Activated CD4-positive, CD25-positive, alpha-beta regulatory T cell treated with anti-CD3 and anti-CD28 coated beads, Interleukin-2, amount 50 U/mL, for 16 hours (primary cell): ENCODE data around the gene TLCD3A.
"Not testable (repeated sequence)": the region's sequence is repeated elsewhere in the genome, so short reads cannot be mapped to it uniquely, and the experiment has no call there.

Source experiments
- DNase-seq: peaks from one replicate; pipeline ENCODE4 v3.0.0-alpha.2; 2020; ENCODE audit warnings: low read depth, low spot score

TLCD3A gene

DNA sequence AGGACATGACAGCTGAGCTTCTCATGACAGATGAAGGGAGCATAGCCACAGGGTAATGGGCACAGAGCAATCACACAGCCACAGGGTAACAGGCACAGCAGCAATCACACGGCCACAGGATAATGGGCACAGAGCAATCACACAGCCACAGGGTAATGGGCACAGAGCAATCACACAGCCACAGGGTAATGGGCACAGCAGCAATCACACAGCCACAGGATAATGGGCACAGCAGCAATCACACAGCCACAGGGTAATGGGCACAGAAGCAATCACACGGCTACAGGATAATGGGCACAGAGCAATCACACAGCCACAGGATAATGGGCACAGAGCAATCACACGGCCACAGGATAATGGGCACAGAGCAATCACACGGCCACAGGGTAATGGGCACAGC is 16.2 kb downstream of the TLCD3A start:
- not testable (repeated sequence) for DNase-seq

DNA sequence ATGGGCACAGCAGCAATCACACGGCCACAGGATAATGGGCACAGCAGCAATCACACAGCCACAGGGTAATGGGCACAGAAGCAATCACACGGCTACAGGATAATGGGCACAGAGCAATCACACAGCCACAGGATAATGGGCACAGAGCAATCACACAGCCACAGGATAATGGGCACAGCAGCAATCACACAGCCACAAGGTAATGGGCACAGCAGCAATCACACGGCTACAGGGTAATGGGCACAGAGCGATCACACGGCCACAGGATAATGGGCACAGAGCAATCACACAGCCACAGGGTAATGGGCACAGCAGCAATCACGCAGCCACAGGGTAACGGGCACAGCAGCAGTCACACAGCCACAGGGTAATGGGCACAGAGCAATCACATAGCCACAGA is 17.0 kb downstream of the TLCD3A start:
- DNase-seq = not testable (repeated sequence)

DNA sequence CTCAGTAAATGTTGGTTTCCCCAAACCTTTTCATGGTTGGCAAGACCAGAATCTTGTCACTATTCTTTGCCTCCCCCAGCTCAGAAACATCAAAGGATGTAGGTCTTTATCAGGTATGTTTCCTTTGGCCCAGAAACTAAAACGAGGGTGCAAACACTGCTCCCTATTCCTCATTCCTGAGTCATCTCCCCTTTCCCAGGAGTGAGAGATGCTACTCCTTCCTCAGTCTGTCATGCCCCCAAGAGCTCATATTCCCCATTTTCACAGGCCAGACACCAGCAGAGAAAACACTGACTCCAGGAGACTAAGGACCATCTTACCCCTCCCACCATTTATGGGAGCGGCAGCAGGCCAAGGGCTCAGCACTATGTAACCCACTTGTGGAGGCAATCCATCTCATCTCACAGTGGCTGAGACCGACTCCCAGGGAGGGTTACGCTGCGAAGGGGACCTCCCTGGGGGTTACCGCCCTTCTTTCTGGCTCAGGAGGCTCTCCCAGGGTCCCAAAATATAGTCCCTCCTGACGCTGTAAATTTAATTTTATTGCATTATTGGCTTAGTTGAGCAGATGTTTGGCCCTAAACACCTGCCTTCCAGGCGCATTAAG is 18.1 kb downstream of the TLCD3A start:
- no peak for DNase-seq

DNA sequence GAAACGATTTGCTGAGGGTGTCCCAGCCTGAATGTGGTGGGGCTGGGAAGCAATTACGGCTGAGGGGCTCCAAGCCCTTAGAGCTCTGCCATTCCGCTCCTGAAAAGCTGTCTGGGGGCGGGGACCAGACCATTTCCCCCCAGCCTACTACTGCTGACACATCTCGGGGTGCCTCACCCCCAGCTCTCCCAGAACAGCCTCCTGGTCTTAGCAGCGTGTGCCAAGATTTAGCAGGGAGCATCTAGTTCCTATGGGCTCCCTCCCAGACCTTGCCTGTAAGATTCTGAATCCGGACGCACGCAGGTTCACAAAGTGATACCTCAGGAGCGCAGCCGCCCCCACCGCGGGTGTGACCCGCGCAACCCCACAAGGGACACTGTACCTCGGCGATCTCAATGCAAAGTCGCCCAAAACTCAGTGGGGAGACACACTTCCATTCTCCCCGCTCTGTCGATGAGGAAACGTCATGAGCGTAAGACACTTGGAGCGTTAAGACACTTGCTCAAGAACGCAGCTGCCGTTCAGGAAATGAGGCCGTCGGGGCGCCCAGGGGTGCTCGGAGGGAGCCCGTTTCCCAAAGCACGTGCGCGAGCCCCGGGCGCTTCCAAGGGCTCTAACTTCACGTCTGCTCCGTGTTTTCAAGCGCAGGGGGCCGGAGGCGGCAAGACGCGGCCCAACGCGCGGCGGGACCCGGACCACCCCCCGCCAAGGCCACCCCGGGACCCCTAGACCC is 19.0 kb downstream of the TLCD3A start:
- peak; percentile 10 for DNase-seq

DNA sequence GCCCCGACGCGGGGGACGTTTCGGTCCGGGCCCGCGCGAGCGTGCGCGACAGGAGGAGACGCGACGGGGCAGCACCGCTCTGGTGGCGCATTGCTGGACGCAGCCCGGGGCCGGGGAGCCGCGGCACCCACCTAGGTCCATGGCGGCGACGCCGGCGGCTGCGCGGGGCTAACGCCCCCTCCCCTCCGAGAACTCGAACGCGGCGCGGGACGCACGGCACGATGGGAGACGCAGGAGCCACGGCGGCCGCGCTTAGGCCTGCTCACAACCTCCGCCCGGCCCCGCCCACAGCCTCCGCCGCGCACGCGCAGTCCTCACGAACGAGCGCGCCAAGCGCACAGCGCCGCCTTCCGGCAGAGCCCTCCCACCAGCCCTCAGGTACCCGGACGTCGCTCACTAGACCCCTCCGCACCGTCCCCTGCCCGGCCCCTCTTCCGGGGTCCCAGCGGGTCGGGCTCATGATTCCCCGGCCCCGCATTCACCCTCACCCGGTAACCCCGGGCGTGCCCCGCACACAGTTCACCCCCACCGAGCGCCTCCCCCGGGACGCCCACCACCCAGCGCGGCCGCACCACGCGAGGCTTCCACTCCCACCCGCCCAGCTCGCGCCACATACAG is 19.7 kb downstream of the TLCD3A start, which contains the start of gene GEMIN4:
Gene GEMIN4, minus strand, starts transcription at position 263 of the 618 bp plus-strand sequence. Its CDS starts 122 bp downstream, at position 141.
- peak; percentile 95 for DNase-seq

DNA sequence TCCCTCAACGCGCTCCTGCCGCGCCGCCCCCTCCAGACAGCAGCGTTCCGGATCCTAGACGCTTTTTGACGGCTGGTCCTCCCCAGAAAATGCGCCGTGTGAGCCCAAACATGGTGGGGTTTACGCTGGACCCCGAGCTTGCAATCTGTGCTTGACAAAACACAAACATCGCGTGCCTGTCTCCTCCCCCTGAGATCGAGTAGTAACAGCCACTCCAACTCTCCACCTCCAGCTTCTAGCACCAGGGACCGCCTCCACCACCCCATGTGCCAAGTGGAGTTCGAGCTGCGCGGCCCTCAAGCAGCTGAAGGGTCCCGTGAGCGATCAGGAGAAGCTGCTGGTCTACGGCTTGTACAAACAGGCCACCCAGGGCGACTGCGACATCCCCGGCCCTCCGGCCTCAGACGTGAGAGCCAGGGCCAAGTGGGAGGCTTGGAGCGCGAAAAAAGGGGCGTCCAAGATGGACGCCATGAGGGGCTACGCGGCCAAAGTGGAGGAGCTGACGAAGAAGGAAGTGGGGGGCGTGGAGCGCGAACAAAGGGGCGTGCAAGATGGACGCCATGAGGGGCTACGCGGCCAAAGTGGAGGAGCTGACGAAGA is 20.3 kb downstream of the TLCD3A start:
- DNase-seq = no peak

DNA sequence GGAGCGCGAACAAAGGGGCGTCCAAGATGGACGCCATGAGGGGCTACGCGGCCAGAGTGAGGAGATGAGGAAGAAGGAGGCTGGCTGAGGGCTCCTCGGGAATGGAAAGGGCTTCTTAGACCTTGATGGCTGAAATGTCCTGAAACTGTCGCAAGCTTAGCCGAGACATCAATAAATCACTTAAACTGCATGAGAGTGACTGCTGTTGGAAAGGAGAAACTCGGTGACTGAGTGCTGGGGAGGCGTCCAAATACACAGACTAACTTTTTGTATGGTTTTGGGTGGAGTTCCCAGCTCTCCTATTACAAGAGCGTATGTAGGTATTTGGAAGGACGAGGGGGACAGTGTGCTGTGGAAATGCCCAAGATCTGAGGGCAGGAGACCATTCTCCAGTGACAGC is 21.0 kb downstream of the TLCD3A start:
- DNase-seq = no peak

DNA sequence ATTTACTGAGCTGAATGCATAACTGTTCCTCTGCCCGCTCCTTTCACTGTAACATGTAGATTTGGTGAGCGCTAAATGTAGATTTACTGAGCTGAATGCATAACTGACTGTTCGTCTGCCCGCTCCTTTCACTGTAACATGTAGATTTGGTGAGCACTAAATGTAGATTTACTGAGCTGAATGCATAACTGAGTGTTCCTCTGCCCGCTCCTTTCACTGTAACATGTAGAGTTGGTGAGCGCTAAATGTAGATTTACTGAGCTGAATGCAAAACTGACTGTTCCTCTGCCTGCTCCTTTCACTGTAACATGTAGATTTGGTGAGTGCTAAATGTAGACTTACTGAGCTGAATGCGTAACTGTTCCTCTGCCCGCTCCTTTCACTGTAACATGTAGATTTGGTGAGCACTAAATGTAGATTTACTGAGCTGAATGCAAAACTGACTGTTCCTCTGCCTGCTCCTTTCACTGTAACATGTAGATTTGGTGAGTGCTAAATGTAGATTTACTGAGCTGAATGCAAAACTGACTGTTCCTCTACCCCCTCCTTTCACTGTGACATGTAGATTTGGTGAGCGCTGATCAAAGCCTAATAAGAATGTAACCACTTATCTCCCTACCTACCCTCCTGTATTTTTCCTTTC is 23.0 kb downstream of the TLCD3A start:
- DNase-seq = not testable (repeated sequence)

DNA sequence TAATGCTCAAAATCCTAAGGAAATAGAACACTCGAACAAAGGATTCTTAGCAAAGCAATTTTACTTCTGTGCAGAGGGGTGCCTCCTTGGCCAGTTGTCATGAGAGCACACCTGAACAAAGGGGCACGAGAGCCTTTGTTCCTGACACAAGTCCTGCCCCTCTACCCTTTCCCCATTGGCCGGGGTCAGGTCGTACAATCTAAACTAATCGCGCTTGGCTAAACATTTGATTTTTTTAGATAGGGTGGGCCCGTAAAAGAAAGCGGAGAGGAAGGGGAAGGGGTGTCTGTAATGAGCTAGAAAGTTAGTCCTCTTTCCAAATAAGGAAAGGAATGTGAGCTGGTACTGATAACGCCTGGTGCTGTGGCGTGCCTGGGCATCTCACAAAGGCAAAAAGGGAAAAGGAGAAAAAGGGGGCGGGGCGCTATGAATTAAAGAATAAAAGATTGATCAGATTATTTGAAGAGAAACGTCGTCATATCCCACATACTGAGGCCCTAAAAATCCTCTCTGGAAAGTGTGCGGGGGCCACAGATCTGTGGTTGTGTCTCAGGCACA is 23.7 kb downstream of the TLCD3A start:
- DNase-seq = not testable (repeated sequence)

DNA sequence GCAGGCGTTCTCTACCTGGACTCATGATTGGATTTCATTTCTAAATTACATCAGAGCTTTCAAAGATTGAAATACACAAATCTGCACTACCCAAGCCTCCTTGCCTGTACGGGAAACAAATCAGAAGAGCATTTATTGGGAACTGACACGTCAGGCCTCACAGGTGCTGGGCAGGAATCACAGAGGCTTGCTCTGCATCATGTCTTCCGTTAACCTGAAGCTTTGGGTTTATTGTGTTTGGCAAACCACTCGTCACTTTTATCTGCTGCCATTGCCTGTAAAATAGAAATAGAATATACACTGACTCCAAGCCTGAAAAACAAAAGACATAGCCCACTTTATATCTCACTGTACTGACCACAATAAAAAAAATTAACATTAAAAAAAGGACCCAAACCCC is 27.6 kb downstream of the TLCD3A start:
- no peak for DNase-seq

DNA sequence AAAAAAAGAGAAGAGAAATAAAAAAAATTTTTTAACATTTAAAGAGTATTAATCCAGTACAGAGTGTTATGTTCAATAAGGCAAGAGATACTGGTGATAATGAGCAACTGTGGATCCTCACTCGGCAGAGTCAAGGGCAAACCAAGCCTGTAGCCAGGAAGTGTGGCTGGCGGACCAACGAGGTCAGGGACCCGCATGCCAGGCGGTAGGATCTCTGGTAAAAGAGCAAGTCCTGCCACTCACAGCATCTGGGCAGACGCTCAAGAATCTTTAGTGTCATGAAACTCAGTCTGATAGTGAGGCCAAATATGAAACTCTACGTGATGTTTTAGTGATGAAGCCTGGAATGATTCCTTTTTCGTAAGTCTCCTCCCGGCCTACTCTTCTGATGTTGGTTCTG is 28.0 kb downstream of the TLCD3A start:
- DNase-seq = no peak

DNA sequence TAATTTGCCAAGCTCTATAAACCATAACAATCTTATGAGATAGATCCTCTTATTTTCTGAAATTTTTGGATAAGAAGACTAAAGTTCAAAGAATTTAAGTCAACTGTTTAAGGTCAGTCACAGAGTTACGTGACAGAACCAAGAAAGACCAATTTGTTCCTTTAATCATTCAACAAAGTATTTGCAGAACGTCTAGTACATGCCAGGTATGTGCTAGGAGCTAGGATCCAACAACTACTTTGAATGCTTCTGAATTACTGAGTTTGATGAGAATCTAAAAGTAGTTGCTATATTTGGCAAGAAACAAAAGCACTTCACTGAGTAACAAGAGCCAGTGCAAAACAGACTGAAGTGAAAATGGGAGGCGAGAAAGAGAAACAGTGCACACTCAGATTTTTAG is 34.7 kb downstream of the TLCD3A start:
- DNase-seq = no peak

DNA sequence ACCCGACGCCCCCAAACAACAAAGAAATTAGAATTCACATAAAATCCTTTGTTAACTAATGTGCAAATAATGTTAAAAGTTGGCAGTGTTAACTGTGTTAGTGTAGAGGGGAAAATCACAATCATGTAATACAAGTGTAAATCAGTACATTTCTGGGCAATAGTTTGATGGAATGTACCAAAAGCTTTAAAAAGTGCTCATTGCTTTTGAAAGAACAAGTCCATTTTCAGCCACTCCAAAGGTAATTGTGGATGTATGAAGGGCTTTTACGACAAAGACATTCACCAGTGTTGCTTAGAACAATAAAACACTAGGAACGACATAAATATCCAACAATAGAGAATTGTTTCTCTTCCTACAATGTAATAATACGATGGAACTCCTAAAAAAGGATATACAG is 40.6 kb downstream of the TLCD3A start:
- no peak for DNase-seq

DNA sequence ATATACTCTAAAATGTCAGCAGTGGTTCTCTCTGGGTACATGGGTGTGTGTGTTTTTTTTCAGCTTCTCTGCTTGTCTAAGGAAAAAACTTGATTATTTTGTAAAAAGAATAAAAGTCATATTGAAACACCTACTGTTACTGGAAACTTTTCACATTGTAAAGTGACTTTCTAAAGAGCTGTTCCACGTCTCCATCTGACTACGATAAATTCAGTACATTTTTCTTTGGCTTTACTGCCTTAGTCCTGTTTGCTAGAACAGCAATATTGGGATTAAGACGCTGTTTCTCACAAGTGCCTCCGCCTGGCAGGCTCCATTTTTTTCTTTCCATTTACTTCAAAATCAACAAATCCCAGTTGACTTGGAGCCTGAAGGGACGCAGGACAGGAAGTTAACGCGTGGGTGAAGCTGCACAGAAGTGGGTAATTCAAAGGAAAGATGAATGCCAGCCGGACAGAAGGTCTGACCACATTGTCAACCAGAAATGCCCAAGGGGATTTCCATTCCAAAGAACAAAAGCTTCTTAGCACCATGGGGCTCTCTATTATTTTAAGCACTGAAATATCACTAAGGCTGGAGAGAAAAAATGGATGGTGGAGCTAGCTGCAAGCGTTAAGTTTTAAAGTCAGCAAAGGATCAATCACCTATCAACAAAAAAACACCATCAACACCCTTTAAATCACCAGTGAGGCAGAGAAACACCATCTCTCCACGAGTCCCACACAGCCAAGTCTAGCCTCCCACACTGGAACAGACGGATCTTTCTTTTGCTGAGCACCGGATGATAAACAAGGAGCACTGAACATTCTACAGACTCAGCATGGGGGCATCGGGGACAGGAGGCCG is 41.3 kb downstream of the TLCD3A start:
- no peak for DNase-seq

DNA sequence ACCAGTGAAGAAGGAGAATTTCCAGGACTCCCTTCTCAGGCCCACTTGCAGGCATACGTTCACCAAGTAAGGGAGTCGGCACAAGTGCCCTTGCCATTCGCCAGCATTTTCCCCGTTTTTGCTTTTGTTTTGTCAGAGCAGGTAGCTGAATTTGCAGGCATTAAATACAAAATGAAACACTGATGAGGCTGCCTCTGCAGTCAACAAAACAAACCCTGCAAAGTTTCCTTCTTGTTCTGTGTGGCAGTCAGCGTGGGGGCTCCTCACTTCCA is 41.9 kb downstream of the TLCD3A start:
- no peak for DNase-seq

DNA sequence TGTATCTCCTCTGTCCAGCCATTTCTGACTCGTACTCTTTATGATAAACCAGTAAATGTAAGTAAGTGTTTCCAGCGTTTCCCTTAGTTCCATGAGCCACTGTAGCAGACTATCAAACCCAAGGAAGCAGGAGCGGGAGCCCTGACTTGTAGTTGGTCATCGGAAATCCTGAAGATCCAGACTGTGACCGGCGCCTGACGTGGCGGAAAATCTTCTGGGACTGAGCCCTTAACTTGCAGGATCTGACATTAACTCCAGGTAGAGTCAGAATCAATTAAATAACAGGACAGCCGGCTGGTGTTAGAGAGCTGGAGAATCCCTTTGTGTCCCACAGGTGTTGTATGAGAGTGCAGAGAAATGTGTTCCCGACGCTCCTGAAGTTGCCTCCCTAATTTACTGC is 45.7 kb downstream of the TLCD3A start:
- DNase-seq = no peak

DNA sequence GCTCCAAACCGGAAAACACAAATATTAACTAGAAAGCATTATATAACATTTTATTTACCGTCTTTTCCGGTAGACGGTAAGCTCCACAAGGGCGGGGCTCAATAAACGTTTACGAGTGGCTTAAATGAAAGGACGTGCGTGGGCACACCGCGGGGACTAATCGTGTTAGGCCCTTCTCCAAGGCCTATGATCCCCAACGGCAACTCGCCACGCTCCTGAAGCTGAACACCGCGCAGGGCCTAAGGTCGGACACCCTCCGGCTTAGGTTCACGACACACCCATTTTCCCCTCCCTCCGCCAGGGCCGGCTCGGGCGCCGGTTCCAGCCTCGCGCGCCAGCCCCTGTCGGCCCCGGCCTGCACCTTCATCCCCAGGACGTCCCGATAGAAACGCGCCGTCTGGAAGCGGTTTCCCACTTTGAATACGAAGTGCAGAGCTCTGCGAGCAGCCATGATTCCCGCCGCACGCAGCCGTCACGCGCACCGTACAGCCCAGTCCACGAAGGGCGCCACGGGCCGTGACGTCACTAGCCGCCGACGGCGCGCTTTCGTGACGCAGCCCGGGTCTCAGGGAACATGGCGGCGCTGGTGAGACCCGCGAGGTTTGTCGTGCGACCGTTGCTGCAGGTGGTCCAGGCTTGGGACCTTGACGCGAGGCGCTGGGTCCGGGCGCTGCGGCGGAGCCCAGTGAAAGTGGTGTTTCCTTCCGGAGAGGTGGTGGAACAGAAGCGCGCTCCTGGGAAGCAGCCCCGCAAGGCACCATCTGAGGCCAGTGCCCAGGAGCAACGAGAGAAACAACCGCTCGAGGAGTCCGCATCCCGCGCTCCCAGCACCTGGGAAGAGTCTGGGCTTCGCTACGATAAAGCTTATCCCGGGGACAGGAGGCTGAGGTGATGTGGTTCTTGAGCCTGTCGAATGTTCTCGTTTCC is 49.7 kb downstream of the TLCD3A start, which contains the start of the genes GLOD4 and MRM3:
Gene GLOD4, minus strand, starts transcription at position 476 of the 927 bp plus-strand sequence. Its CDS starts 25 bp downstream, at position 451.
Gene MRM3, plus strand, starts transcription at position 549 of the 927 bp plus-strand sequence. Its CDS starts 26 bp downstream, at position 575.
- peak; percentile 92 for DNase-seq

DNA sequence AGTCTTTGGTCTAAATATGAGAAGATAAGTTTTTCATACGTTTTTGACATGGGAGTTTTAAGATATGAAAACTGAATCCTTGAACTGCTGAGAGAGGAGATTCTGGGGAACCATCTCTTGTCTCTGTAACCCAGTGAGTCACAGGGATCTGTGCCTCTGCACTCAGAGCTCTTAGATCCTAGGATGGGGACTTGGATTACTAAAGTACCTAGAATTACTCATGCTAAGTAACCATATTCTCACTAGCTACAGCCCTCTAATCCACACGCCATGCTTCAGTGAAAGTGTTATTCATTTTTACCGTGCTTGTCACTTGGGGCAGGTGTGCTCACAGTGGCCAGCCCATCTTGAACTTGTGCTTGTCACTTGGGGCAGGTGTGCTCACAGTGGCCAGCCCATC is 51.7 kb downstream of the TLCD3A start:
- DNase-seq = no peak

DNA sequence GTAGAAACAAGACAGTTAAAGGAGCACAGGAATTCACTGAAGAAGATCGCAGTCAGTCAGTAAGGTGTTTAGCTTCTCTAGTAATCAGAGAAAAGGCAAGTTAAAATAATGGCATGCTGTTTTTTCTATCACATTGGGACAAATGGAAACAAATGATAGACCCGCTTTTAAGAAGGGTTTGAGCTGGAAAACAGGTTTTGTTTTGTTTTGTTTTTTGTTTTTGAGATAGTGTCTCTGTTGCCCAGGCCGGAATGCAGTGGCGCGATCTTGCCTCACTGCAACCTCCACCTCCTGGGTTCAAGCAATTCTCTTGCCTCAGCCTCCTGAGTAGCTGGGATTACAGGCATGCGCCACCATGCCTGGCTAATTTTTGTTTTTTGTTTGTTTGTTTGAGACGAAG is 53.5 kb downstream of the TLCD3A start:
- not testable (repeated sequence) for DNase-seq
